Measurements from ENCODE around the gene RTEL1. TPM values are rescaled to one million over a fixed set of nuclear protein-coding genes. Genes with fewer than 3 reads are reported as not detected.

Gene RTEL1
- total RNA-seq, 3 donors from 2014 or later (not counting 1 experiment from before 2014, with no cell fraction given), result 36.3 to 52.0 (median 40.4) TPM

GRCh38 chr20:63660622-63661021 is 2.5 kb downstream of the RTEL1 start:
- no peak overlapping the region for H3K4me3 ChIP-seq (ENCODE audit: low read length)
- intact Hi-C loops (cut with micrococcal nuclease), result no loop called here
- peaks cover 20% of the 10 kb centered on the region for H3K4me1 ChIP-seq (ENCODE audit: control insufficient read depth, insufficient read depth, low read length)
- TF ChIP-seq CTCF (IDR thresholded peaks at IDR 0.05), result no peak
- peaks cover 5% of the 10 kb centered on the region for H3K36me3 ChIP-seq (ENCODE audit: control insufficient read depth, insufficient read depth, low read length)
- Mint-ChIP-seq H3K27me3 (ENCODE audit: low read depth in 2 of 2) (no peaks in the 10 kb centered on the region), H3K27ac (no peak overlapping the region), H3K9me3 (no peaks in the 10 kb centered on the region), H3K36me3 (no peaks in the 10 kb centered on the region), H3K4me1 (peaks cover 22 to 24% of the 10 kb centered on the region in 2 donors), H3K4me3 (no peak overlapping the region)
- ATAC-seq (no peak), DNase-seq (no peak)
- WGBS (ENCODE audit: insufficient coverage), result 93% methylated on average over 8 of the region's 8 CpGs
- no peak overlapping the region for H3K27ac ChIP-seq (ENCODE audit: low read length)
- H3K9me3 ChIP-seq (ENCODE audit: control insufficient read depth, insufficient read depth, low read length), result no peaks in the 10 kb centered on the region
- H3K27me3 ChIP-seq (ENCODE audit: control insufficient read depth, insufficient read depth, low read length), result no peaks in the 10 kb centered on the region

- Histone ChIP-seq H3K9me3 (ENCODE audit: control insufficient read depth, insufficient read depth, low read length) (no peaks in the 10 kb centered on the region), H3K4me1 (ENCODE audit: control insufficient read depth, insufficient read depth, low read length) (peaks cover 20% of the 10 kb centered on the region), H3K27ac (ENCODE audit: low read length) (no peak overlapping the region), H3K27me3 (ENCODE audit: control insufficient read depth, insufficient read depth, low read length) (no peaks in the 10 kb centered on the region), H3K36me3 (ENCODE audit: control insufficient read depth, insufficient read depth, low read length) (peaks cover 6% of the 10 kb centered on the region), H3K4me3 (ENCODE audit: low read length) (no peak overlapping the region)
- Mint-ChIP-seq H3K27me3 (ENCODE audit: low read depth in 2 of 2) (no peaks in the 10 kb centered on the region), H3K4me1 (peaks cover 22 to 24% of the 10 kb centered on the region in 2 donors), H3K9me3 (no peaks in the 10 kb centered on the region), H3K27ac (no peak overlapping the region), H3K36me3 (no peaks in the 10 kb centered on the region), H3K4me3 (no peak overlapping the region)
- ATAC-seq (no peak), DNase-seq (no peak)
- intact Hi-C loops (cut with micrococcal nuclease), result no loop called here
- no peak for TF ChIP-seq CTCF (IDR thresholded peaks at IDR 0.05)
- 95% methylated on average over 22 of the region's 22 CpGs for WGBS (ENCODE audit: insufficient coverage)
These were observed 3.0 kb downstream of the RTEL1 start for GRCh38 chr20:63661108-63661507.

GRCh38 chr20:63661959-63662812 is 4.1 kb downstream of the RTEL1 start:
- H3K36me3 ChIP-seq (ENCODE audit: control insufficient read depth, insufficient read depth, low read length), result peaks cover 13% of the 10 kb centered on the region
- Mint-ChIP-seq H3K4me1 (peaks cover 22 to 24% of the 10 kb centered on the region in 2 donors), H3K27ac (no peak overlapping the region), H3K27me3 (ENCODE audit: low read depth in 2 of 2) (no peaks in the 10 kb centered on the region), H3K36me3 (no peaks in the 10 kb centered on the region), H3K4me3 (no peak overlapping the region), H3K9me3 (no peaks in the 10 kb centered on the region)
- DNase-seq (no peak), ATAC-seq (no peak)
- intact Hi-C loops (cut with micrococcal nuclease), result no loop called here
- no peak overlapping the region for H3K4me3 ChIP-seq (ENCODE audit: low read length)
- no peaks in the 10 kb centered on the region for H3K27me3 ChIP-seq (ENCODE audit: control insufficient read depth, insufficient read depth, low read length)
- TF ChIP-seq CTCF (IDR thresholded peaks at IDR 0.05), result no peak
- no peaks in the 10 kb centered on the region for H3K9me3 ChIP-seq (ENCODE audit: control insufficient read depth, insufficient read depth, low read length)
- WGBS (ENCODE audit: insufficient coverage), result 94% methylated on average over 33 of the region's 33 CpGs
- peaks cover 20% of the 10 kb centered on the region for H3K4me1 ChIP-seq (ENCODE audit: control insufficient read depth, insufficient read depth, low read length)
- no peak overlapping the region for H3K27ac ChIP-seq (ENCODE audit: low read length)

Measured in natural killer cell (primary cell).